HEK293 (cell line): Measurements from ENCODE around the gene AMACR.

Source experiments
- CTCF ChIA-PET: fragments of 350-600 bp; formaldehyde crosslinking; extraction: SDS; loops from one replicate; lab custom pipeline; 2021; ENCODE audit warnings: antibody characterized with exemption; lab: Yijun Ruan, JAX
- POLR2A ChIA-PET: fragments of 300-600 bp; formaldehyde crosslinking; extraction: SDS; loops from one replicate; lab custom pipeline; 2020; ENCODE audit warnings: antibody characterized with exemption, inconsistent platforms; lab: Yijun Ruan, JAX
- H3K27ac ChIP-seq: fragments of 200-500 bp; sonication (Bioruptor generic); 2 replicates; pipeline ENCODE4 v1.5.1; 2014; ENCODE audit warnings: low read depth, low read length, control low read depth, inconsistent platforms; ENCODE audit errors: extremely low read depth
- H3K36me3 ChIP-seq, 2 experiments: fragments of 200-500 bp in 1 of 2; sonication (Bioruptor generic) in 1 of 2; 1 replicate in 1 of 2; 2 replicates in 1 of 2; pipeline ENCODE4 v1.5.1; 2014 to 2017; ENCODE audit warnings: inconsistent platforms in 2 of 2, low read length in 2 of 2; ENCODE audit not compliant: control insufficient read depth in 2 of 2, insufficient read depth in 1 of 2
- H3K4me1 ChIP-seq: fragments of 200-500 bp; sonication (Bioruptor generic); 2 replicates; pipeline ENCODE4 v1.5.1; 2014; ENCODE audit warnings: mild to moderate bottlenecking, low read length, inconsistent platforms; ENCODE audit not compliant: control insufficient read depth, insufficient read depth
- H3K4me3 ChIP-seq: 2 replicates; pipeline ENCODE4 v1.5.1; 2011; ENCODE audit warnings: low read depth, mild to moderate bottlenecking, control low read depth, low read length, moderate library complexity
- H3K9me3 ChIP-seq: fragments of 200-500 bp; sonication (Bioruptor generic); 2 replicates; pipeline ENCODE4 v1.5.1; 2014; ENCODE audit warnings: low read depth, low read length, inconsistent platforms; ENCODE audit not compliant: control insufficient read depth, insufficient read depth
- ATF2 ChIP-seq: fragments of 450-650 bp; formaldehyde crosslinking; IDR thresholded peaks from 2 replicates; pipeline ENCODE4 v1.5.1; 2016; ENCODE audit warnings: missing biosample characterization, missing genetic modification characterization, low read depth
- HIC1 ChIP-seq: fragments of 450-650 bp; formaldehyde crosslinking; IDR thresholded peaks from 2 replicates; pipeline ENCODE4 v1.5.1; 2016; ENCODE audit warnings: missing biosample characterization, missing genetic modification characterization
- PBX3 ChIP-seq: sonication (generic); formaldehyde crosslinking; IDR thresholded peaks from 2 replicates; pipeline ENCODE4 v1.8.1; 2022; ENCODE audit warnings: mild to moderate bottlenecking, moderate library complexity, missing genetic modification reagents
- SCRT1 ChIP-seq: fragments of 450-650 bp; formaldehyde crosslinking; IDR thresholded peaks from 2 replicates; pipeline ENCODE4 v1.5.1; 2016; ENCODE audit warnings: missing biosample characterization, missing genetic modification characterization, borderline replicate concordance
- ZBTB44 ChIP-seq: fragments of 450-650 bp; IDR thresholded peaks from 2 replicates; pipeline ENCODE4 v1.5.1; 2018; ENCODE audit warnings: missing biosample characterization, mild to moderate bottlenecking, missing genetic modification characterization
- ZBTB6 ChIP-seq: fragments of 450-650 bp; formaldehyde crosslinking; IDR thresholded peaks from 2 replicates; pipeline ENCODE4 v1.5.1; 2017; ENCODE audit warnings: missing biosample characterization, missing genetic modification characterization
- ZNF140 ChIP-seq: fragments of 450-650 bp; formaldehyde crosslinking; IDR thresholded peaks from 2 replicates; pipeline ENCODE4 v1.5.1; 2016; ENCODE audit warnings: missing biosample characterization, missing genetic modification characterization
- ZNF544 ChIP-seq: fragments of 450-650 bp; formaldehyde crosslinking; IDR thresholded peaks from 2 replicates; pipeline ENCODE4 v1.5.0; 2017; ENCODE audit warnings: missing biosample characterization, missing genetic modification characterization
- ZNF558 ChIP-seq: fragments of 450-650 bp; formaldehyde crosslinking; IDR thresholded peaks from 2 replicates; pipeline ENCODE4 v1.5.1; 2016; ENCODE audit warnings: missing biosample characterization, missing genetic modification characterization
- ZNF596 ChIP-seq: fragments of 450-650 bp; IDR thresholded peaks from 2 replicates; pipeline ENCODE4 v1.5.0; 2018; ENCODE audit warnings: missing biosample characterization, mild to moderate bottlenecking, missing genetic modification characterization, moderate library complexity
- ZNF600 ChIP-seq: fragments of 450-650 bp; formaldehyde crosslinking; IDR thresholded peaks from 2 replicates; pipeline ENCODE4 v1.5.1; 2016; ENCODE audit warnings: missing biosample characterization, missing genetic modification characterization
- ZNF645 ChIP-seq: fragments of 450-650 bp; formaldehyde crosslinking; IDR thresholded peaks from 2 replicates; pipeline ENCODE4; 2016; ENCODE audit warnings: missing biosample characterization, missing genetic modification characterization

AMACR gene

GRCh38 chr5:34053571-34054399 lies 45.9 kb upstream of the AMACR start:
- Histone ChIP-seq H3K36me3 (no peaks in the 10 kb centered on the region), H3K9me3 (no peaks in the 10 kb centered on the region)
- POLR2A ChIA-PET: no interaction called here

GRCh38 chr5:34053133-34053532 lies 45.3 kb upstream of the AMACR start:
- TF ChIP-seq ZBTB6 (tag by site-specific recombination) (no peak), ZNF645 (no peak), ZNF600 (no peak), SCRT1 (no peak), ZNF558 (tag by site-specific recombination) (no peak), ZNF544 (tag by site-specific recombination) (no peak)
- TF ChIP-seq, all 188 proteins: peak for 0
- H3K27ac ChIP-seq: no peak overlapping the region
- H3K36me3 ChIP-seq: no peaks in the 10 kb centered on the region
- H3K9me3 ChIP-seq: no peaks in the 10 kb centered on the region
- H3K4me3 ChIP-seq: no peak overlapping the region
- CTCF ChIA-PET: interaction anchor here (0.7 kb wide), 1 partner anchor 1380 kb away, joined by 3 read pairs; no protein-coding TSS in a partner anchor
- H3K4me1 ChIP-seq: no peaks in the 10 kb centered on the region
- POLR2A ChIA-PET: no interaction called here

More at GRCh38 chr5:34053571-34054399, 45.9 kb upstream of the AMACR start:
- CTCF ChIA-PET: interaction anchor here (0.7 kb wide), 2 partner anchors 54 to 1380 kb away, joined by 3 read pairs; no protein-coding TSS in a partner anchor
- TF ChIP-seq PBX3 (CRISPR knock-in tag): no peak
- no peak for TF ChIP-seq ZBTB44 (tag by site-specific recombination)
- no peak for TF ChIP-seq ZNF596
- TF ChIP-seq HIC1 (tag by site-specific recombination): no peak
- TF ChIP-seq ATF2: no peak
- no peak for TF ChIP-seq ZNF140 (tag by site-specific recombination)
- H3K27ac ChIP-seq: no peak overlapping the region
- H3K4me1 ChIP-seq: no peaks in the 10 kb centered on the region
- H3K4me3 ChIP-seq: no peak overlapping the region
